ENCODE measurements around the gene AAGAB.
A peak's percentile ranks its signal among the peaks of the same experiment; 100 is the strongest.
"Not testable (repeated sequence)": the region's sequence is repeated elsewhere in the genome, so short reads cannot be mapped to it uniquely, and the experiment has no call there.

The AAGAB gene

GRCh38 chr15:67253101-67253500 is 1.4 kb downstream of the AAGAB start:
- no peak for DNase-seq

- no peak for DNase-seq
Observed at GRCh38 chr15:67251318-67251717, 3.1 kb downstream of the AAGAB start.

DNA sequence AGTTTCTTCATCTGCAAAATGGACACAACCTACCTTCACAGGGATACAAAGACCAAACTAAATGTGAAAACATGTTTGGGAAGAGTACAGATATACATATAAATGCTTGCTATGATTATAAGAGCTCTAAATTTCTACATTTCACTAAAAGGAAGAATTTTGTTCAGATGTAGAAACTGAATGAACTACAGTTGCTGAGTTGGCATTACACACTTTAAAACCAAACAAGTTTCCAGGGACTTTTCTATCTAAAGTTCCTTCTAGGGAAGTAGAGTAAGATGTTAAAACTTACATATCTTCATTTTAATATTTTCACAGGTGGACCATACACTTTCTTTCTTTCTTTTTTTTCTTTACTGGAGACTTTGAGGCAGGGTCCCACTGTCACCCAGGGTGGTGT is 4.6 kb downstream of the AAGAB start:
- peak in 2 of 4 experiments; percentile 3 to 18 for DNase-seq

DNA sequence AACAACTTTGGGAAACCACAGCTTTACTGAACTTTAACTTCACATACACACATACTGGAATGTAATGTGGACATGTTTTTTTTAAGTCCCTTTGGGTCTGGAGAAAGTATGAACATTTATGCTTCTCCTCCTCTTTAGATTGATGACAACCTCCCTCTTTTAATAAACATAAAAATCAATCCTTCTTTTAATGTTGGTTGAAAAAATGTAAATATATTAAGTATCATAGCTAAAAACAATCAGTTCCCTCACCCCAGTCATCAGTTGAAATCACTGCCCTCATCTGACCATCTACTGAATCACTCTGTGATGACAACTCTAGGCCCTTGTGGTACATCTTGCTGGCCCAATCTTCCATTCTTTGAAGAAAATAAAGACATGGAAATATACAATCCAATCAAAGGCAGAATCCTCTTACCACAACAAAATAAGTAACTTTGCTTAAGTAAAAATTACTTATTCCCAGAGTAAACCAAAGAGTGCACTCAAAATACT is 6.4 kb downstream of the AAGAB start:
- DNase-seq: no peak

GRCh38 chr15:67246606-67247005 is 7.9 kb downstream of the AAGAB start:
- not testable (repeated sequence) for DNase-seq

DNA sequence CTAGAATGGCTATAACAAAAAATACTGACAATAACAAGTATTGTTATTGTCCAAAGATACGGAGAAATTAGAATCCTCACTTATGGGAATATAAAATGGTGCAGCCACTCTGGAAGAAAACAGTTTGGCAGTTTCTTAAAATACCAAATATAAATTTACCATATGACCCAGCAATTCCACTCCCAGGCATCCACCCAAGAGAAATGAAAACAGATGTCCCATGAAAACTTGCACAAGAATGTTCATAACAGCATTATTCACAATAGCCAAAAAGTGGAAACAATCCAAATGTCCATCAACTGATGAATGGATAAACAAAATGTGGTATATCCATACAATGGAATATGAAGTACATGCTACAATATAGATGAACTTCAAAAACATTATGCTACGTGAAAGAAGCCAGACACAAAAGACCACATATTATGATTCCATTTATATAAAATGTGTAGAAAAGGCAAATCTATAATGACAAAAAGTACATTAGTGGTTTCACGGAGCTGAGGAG is 9.4 kb downstream of the AAGAB start:
- no peak for DNase-seq

GRCh38 chr15:67242708-67243111 is 11.8 kb downstream of the AAGAB start:
- peak; percentile 21 to 65 (median 40) for DNase-seq

GRCh38 chr15:67241132-67241855 is 13.2 kb downstream of the AAGAB start:
- no peak for DNase-seq

- peak; percentile 11 to 55 (median 33) for DNase-seq
Observed at GRCh38 chr15:67240235-67241131, 14.0 kb downstream of the AAGAB start.

DNA sequence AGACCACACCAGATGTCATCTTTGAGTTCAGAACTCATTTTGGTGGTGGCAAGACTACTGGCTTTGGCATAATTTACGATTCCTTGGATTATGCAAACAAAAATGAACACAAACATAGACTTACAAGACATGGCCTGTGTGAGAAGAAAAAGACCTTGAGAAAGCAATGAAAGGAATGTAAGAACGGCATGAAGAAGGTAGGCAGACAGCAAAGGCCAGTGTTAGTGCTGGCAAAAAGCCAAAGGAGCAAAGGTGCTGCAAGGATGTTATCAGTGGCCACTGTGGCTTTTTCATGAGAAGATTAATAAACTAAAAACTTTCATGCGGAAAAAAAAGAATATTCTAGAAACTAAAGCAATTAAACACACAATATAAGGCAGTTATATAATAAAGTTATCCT is 21.9 kb downstream of the AAGAB start:
- DNase-seq: no peak

DNA sequence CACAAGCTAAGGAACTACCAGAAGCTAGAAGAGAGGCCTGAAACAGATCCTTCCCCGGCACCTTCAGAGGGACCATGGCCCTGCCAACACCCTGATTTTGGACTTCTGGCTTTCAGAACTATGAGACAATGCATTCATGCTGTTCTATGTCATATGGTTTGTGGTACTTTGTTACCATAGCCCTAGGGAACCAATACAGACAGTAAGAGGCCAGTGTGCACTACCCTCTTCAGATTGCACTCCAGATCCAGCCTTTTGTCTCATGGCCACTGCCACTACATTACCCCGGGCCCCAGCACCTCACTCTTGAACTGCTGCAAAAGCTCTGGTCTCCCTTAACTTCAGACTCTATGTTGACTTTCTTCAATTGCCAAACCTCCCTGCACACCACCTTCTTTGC is 24.0 kb downstream of the AAGAB start:
- DNase-seq: no peak

DNA sequence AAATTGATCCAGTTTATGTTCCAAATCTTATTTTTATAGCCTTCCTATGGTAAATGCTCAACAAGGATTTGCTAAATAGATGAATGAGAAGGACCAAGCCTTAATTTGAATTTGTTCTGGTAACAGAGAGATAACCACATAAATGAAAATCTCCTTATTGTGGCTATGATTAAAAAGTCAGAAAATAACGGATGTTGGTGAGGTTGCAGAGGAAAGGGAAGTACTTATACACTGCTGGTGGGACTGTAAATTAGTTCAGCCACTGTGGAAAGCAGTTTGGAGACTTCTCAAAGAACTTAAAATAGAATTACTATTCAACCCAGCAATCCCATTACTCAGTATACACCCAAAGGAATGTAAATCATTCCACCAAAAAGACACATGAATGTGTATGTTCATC is 26.2 kb downstream of the AAGAB start:
- peak in 3 of 4 experiments; percentile 2 to 14 (median 5) for DNase-seq

GRCh38 chr15:67227846-67228245 is 26.6 kb downstream of the AAGAB start:
- DNase-seq: no peak

- no peak for DNase-seq
Observed at GRCh38 chr15:67227431-67227830, 27.0 kb downstream of the AAGAB start.

GRCh38 chr15:67225336-67225735 is 29.1 kb downstream of the AAGAB start:
- no peak for DNase-seq

DNA sequence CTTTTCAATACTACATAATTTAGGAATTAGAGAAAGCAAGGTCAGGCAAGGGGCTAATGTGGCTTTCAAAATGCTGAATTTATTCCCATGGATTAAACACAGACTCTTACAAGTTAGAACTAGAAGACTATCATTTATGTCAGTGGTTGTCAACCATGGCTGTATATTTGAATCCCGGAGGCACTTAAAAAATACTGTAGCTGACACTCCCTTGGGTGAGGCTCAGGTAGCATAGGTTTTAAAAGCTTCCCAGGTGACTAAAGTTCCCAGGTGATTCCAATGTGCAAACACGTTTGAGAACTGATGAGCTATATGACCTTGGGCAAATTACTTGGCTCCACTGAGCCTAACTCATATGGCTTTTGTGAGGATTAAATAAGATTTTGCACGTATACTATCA is 29.6 kb downstream of the AAGAB start:
- DNase-seq: no peak

- no peak for DNase-seq
Observed at GRCh38 chr15:67219288-67219687, 35.2 kb downstream of the AAGAB start.

- DNase-seq: no peak
Observed at GRCh38 chr15:67218428-67218827, 36.0 kb downstream of the AAGAB start.

DNA sequence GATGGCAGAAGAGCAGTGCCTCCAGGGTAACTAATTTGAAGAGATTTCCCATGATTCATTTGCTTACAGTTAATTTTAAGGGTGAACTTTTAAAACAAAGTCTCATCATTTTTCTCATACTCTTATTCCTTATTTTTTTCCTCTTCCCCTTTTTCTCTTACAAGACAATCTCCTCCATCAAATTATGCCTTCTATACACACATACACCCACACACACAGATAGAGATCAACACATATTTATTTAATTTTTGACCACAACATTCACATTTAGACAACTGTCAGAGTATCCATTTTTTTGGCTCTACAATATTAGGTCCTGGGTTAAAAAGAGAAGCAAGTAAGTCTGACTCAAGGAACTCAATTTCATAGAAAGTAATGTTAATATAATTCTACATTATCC is 37.6 kb downstream of the AAGAB start:
- peak in 2 of 4 experiments; percentile 3 to 17 for DNase-seq

DNA sequence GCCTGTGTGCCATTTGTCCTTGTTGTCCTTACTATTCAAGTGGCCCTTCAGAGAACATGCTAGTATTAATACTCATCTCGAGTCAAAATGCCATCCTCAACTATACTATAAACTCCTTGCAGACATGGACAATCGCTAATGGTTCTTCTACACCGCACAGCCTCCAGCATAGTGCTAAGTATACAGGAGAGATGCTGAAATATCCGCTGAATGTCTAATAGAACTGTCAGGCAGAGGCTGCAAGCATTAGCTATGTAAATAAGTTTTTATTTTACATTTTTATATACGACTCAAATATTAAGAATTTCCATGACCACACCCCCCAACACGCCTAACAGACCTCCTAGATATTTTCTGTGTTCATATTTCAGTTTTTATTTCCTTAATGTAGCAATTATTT is 39.4 kb downstream of the AAGAB start:
- no peak for DNase-seq

DNA sequence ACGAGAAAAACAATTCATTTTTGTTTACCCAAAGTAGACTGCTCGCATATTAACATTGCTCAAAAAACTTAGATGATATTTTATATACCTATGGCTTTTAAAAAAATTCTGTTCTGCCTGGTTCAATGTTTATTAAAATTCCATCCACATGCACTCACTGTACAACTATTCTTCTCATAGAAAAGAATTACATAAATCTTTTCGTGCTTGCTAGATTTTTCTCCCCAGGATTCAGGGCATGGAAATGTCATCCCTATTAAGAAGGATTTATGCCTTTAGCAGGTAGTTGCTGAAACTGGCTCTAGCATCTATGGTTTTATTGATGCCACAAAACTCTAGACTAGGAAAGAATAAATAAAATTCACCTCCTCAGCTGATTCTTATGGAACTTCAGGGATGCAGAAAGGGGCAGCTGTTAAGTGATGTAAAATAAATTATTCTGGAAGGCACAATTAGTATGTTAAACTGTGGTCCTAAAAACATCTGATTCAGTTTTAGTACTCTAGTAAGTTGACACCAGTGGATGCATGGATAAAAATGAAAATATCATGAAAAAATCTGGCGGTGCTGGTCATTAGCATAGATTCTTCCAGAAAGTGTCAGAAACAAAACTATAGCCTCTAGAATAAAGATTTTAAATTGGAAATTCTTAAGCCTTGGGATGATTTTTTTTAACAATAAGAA is 41.6 kb downstream of the AAGAB start:
- no peak for DNase-seq

GRCh38 chr15:67210555-67211168 is 43.8 kb downstream of the AAGAB start:
- no peak for DNase-seq
